IPS DF 6.9 (cell line): ENCODE measurements around the gene TAF1A.

Experiments used
- DNase-seq: peaks from one replicate; pipeline ENCODE4 v3.0.0-alpha.2; 2013; ENCODE audit warnings: low read depth, low spot score
- H3K27ac ChIP-seq: one replicate; pipeline ENCODE4 v1.5.1; 2013; ENCODE audit warnings: low read length, control low read depth
- H3K27me3 ChIP-seq: 2 replicates; pipeline ENCODE4 v1.6.1; 2013; ENCODE audit warnings: mild to moderate bottlenecking, low read length; ENCODE audit not compliant: control insufficient read depth, insufficient read depth
- H3K36me3 ChIP-seq: 2 replicates; pipeline ENCODE4 v1.6.1; 2013; ENCODE audit warnings: low read length; ENCODE audit not compliant: control insufficient read depth, insufficient read depth
- H3K4me1 ChIP-seq: 2 replicates; pipeline ENCODE4 v1.6.1; 2013; ENCODE audit warnings: low read length; ENCODE audit not compliant: control insufficient read depth, insufficient read depth
- H3K4me3 ChIP-seq: 2 replicates; pipeline ENCODE4 v1.5.1; 2013; ENCODE audit warnings: mild to moderate bottlenecking, low read length
- H3K9me3 ChIP-seq: 2 replicates; pipeline ENCODE4 v1.6.1; 2013; ENCODE audit warnings: low read length, inconsistent platforms; ENCODE audit not compliant: control insufficient read depth, insufficient read depth
- WGBS: extraction: QIAGEN DNeasy Blood & Tissue Kit; methylation state at CpG from one replicate; pipeline ENCODE4 v1.1.7; 2013; ENCODE audit warnings: mixed read lengths, missing lambda C conversion rate; ENCODE audit not compliant: insufficient read length, insufficient coverage; 5-methylcytosine and 5-hydroxymethylcytosine counted together

TAF1A gene

GRCh38 chr1:222589462-222590302, at the start of gene TAF1A:
Gene TAF1A, minus strand, starts transcription at chr1:222589933.
- Histone ChIP-seq H3K9me3 (no peaks in the 10 kb centered on the region), H3K36me3 (no peaks in the 10 kb centered on the region; the same call in 1 of the 2 replicates), H3K4me1 (no peaks in the 10 kb centered on the region), H3K27ac (no peak within 1 kb of the TSS), H3K4me3 (peak within 1 kb of the TSS; percentile 93; the same call in 1 of the 2 replicates), H3K27me3 (no peaks in the 10 kb centered on the region)
- peak; percentile 48 for DNase-seq
- no CpG with 5 or more reads among the region's 41 CpGs for whole genome bisulfite sequencing

GRCh38 chr1:222634180-222635013, 44.7 kb upstream of the TAF1A start:
- H3K4me3 ChIP-seq, result no peak overlapping the region
- no peaks in the 10 kb centered on the region; the same call in 1 of the 2 replicates for H3K36me3 ChIP-seq
- H3K27ac ChIP-seq, result no peak overlapping the region
- no peaks in the 10 kb centered on the region for H3K9me3 ChIP-seq
- H3K27me3 ChIP-seq, result no peaks in the 10 kb centered on the region
- no peaks in the 10 kb centered on the region for H3K4me1 ChIP-seq
- peak; percentile 52 for DNase-seq
- no CpG with 5 or more reads among the region's 7 CpGs for WGBS

GRCh38 chr1:222632749-222633148, 43.0 kb upstream of the TAF1A start:
- Histone ChIP-seq H3K36me3 (peaks cover 7% of the 10 kb centered on the region; the same call in 1 of the 2 replicates), H3K4me1 (no peaks in the 10 kb centered on the region), H3K4me3 (no peak overlapping the region), H3K27me3 (no peaks in the 10 kb centered on the region), H3K9me3 (no peaks in the 10 kb centered on the region), H3K27ac (no peak overlapping the region)
- no CpG with 5 or more reads among the region's 2 CpGs for WGBS
- DNase-seq, result no peak

- peaks cover 13% of the 10 kb centered on the region; the same call in 1 of the 2 replicates for H3K36me3 ChIP-seq
- no peaks in the 10 kb centered on the region for H3K4me1 ChIP-seq
- no peaks in the 10 kb centered on the region for H3K27me3 ChIP-seq
- H3K9me3 ChIP-seq, result no peaks in the 10 kb centered on the region
- no CpG with 5 or more reads among the region's 3 CpGs for WGBS
- no peak overlapping the region for H3K4me3 ChIP-seq
- no peak overlapping the region for H3K27ac ChIP-seq
- no peak for DNase-seq
These were observed 42.0 kb upstream of the TAF1A start for GRCh38 chr1:222631611-222632208.

- Histone ChIP-seq H3K9me3 (no peaks in the 10 kb centered on the region), H3K4me3 (no peak overlapping the region), H3K27me3 (no peaks in the 10 kb centered on the region), H3K36me3 (peaks cover 13% of the 10 kb centered on the region; the same call in 1 of the 2 replicates), H3K4me1 (no peaks in the 10 kb centered on the region), H3K27ac (no peak overlapping the region)
- WGBS, result no CpG with 5 or more reads among the region's 7 CpGs
- DNase-seq, result no peak
These were observed 40.3 kb upstream of the TAF1A start for GRCh38 chr1:222629921-222630535.

GRCh38 chr1:222627232-222627631, 37.5 kb upstream of the TAF1A start:
- no peak for DNase-seq
- WGBS, result 100% methylated on average over 1 of the region's 6 CpGs
- no peaks in the 10 kb centered on the region for H3K27me3 ChIP-seq
- H3K4me1 ChIP-seq, result no peaks in the 10 kb centered on the region
- H3K9me3 ChIP-seq, result no peaks in the 10 kb centered on the region
- no peak overlapping the region for H3K4me3 ChIP-seq
- H3K27ac ChIP-seq, result no peak overlapping the region
- H3K36me3 ChIP-seq, result peaks cover 13% of the 10 kb centered on the region; the same call in 1 of the 2 replicates

- Histone ChIP-seq H3K27ac (no peak overlapping the region), H3K36me3 (peaks cover 13% of the 10 kb centered on the region; the same call in 1 of the 2 replicates), H3K27me3 (no peaks in the 10 kb centered on the region), H3K4me1 (no peaks in the 10 kb centered on the region), H3K4me3 (no peak overlapping the region), H3K9me3 (no peaks in the 10 kb centered on the region)
- no peak for DNase-seq
- no CpG with 5 or more reads among the region's 7 CpGs for WGBS
These were observed 34.5 kb upstream of the TAF1A start for GRCh38 chr1:222624214-222624613.

- Histone ChIP-seq H3K4me1 (no peaks in the 10 kb centered on the region), H3K27me3 (no peaks in the 10 kb centered on the region), H3K4me3 (no peak overlapping the region), H3K36me3 (peaks cover 11% of the 10 kb centered on the region; the same call in 1 of the 2 replicates), H3K27ac (no peak overlapping the region), H3K9me3 (no peaks in the 10 kb centered on the region)
- no peak for DNase-seq
These were observed 33.7 kb upstream of the TAF1A start for GRCh38 chr1:222623458-222623857.

GRCh38 chr1:222622765-222623164, 33.0 kb upstream of the TAF1A start:
- Histone ChIP-seq H3K4me3 (no peak overlapping the region), H3K36me3 (peaks cover 6% of the 10 kb centered on the region; the same call in 1 of the 2 replicates), H3K9me3 (no peaks in the 10 kb centered on the region), H3K27me3 (no peaks in the 10 kb centered on the region), H3K27ac (no peak overlapping the region), H3K4me1 (no peaks in the 10 kb centered on the region)
- DNase-seq, result no peak
- no CpG with 5 or more reads among the region's 5 CpGs for WGBS

- Histone ChIP-seq H3K27me3 (no peaks in the 10 kb centered on the region), H3K27ac (no peak overlapping the region)
- DNase-seq, result no peak
These were observed 30.8 kb upstream of the TAF1A start for GRCh38 chr1:222620566-222620965.

More at GRCh38 chr1:222620566-222620965, 30.8 kb upstream of the TAF1A start:
- Histone ChIP-seq H3K4me1 (no peaks in the 10 kb centered on the region), H3K36me3 (no peaks in the 10 kb centered on the region), H3K4me3 (no peak overlapping the region), H3K9me3 (no peaks in the 10 kb centered on the region)
- WGBS, result no CpG with 5 or more reads among the region's 2 CpGs
